Uterus (tissue), 2 donors: ENCODE results near the gene SGMS1.

Experiments
- POLR2A ChIP-seq, 2 donors: fragments of 450-650 bp; IDR thresholded peaks; one replicate each; pipeline ENCODE4 v1.6.1; 2016; ENCODE audit warnings: antibody characterized with exemption in 2 of 2, mild to moderate bottlenecking in 1 of 2, moderate library complexity in 1 of 2
- TF ChIP-seq, protein P1 (sequence below), 4 experiments: fragments of 200-600 bp in 2 of 4; fragments of 450-650 bp in 2 of 4; sonication (generic) in 2 of 4; IDR thresholded peaks; one replicate each; pipeline ENCODE4 v1.5.1; 2016 to 2019; ENCODE audit warnings: antibody characterized with exemption in 4 of 4, mild to moderate bottlenecking in 2 of 4, moderate library complexity in 1 of 4

DNA sequence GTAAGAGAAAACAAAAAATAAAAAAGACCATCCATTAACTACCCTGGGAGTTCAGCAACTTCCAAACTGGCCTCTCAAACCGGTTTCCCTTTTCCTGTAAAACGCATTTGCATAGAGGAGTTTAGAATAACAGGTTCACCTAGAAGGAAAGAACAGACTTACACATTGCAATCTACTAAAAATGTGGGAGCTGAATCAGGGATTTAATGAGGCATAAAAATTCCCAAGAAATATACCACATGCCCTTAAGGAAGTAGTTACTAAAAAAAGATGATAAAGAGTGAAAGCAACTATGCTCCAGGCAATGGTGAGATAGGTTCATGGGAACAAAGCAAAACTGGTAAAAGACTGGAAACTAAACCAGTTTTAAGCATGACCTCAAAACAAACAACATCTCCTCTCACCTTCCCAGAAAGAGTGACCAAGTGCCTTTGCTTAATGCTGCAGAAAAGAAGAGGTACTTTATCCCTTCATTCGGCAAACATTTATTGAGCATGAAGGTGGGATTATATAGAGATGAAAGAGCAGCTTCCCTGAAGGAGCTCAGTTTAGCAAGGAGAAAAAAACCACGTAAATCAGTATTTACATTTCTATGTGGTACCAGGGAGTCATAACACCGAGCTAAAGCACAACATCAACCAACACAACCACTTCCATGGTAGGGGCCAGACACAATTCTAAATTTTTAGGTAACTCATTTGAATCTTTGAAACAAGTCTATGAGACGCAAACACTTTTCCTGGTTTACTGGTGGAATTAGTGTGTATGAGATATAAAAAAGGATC, 152.8 kb downstream of the SGMS1 start:
- TF ChIP-seq, protein P1, sequence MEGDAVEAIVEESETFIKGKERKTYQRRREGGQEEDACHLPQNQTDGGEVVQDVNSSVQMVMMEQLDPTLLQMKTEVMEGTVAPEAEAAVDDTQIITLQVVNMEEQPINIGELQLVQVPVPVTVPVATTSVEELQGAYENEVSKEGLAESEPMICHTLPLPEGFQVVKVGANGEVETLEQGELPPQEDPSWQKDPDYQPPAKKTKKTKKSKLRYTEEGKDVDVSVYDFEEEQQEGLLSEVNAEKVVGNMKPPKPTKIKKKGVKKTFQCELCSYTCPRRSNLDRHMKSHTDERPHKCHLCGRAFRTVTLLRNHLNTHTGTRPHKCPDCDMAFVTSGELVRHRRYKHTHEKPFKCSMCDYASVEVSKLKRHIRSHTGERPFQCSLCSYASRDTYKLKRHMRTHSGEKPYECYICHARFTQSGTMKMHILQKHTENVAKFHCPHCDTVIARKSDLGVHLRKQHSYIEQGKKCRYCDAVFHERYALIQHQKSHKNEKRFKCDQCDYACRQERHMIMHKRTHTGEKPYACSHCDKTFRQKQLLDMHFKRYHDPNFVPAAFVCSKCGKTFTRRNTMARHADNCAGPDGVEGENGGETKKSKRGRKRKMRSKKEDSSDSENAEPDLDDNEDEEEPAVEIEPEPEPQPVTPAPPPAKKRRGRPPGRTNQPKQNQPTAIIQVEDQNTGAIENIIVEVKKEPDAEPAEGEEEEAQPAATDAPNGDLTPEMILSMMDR (IDR thresholded peaks at IDR 0.05) = no peak
- no peak for TF ChIP-seq POLR2A (IDR thresholded peaks at IDR 0.05)
